T-helper 1 cell treated with Interleukin-12 subunit alpha and Interleukin-12 subunit beta and Interleukin-4 antibody, amounts not matched to agents 30 μg/mL and 1 μg/mL, for 36 hours (primary cell): ENCODE data around the gene CUL2.

Experiments
- H3K27ac Mint-ChIP-seq: one replicate; pipeline ENCODE4 v1.8.0; 2021; ENCODE audit warnings: mild to moderate bottlenecking, mixed read lengths
- H3K27me3 Mint-ChIP-seq: one replicate; pipeline ENCODE4 v1.8.0; 2021; ENCODE audit warnings: low read depth, mixed read lengths
- H3K36me3 Mint-ChIP-seq: one replicate; pipeline ENCODE4 v1.8.0; 2021; ENCODE audit warnings: low read depth, mixed read lengths
- H3K4me1 Mint-ChIP-seq: one replicate; pipeline ENCODE4 v1.8.0; 2021; ENCODE audit warnings: low read depth, mixed read lengths
- H3K4me3 Mint-ChIP-seq: one replicate; pipeline ENCODE4 v1.8.0; 2021; ENCODE audit warnings: mild to moderate bottlenecking, moderate library complexity, mixed read lengths
- H3K9me3 Mint-ChIP-seq: one replicate; pipeline ENCODE4 v1.8.0; 2021; ENCODE audit warnings: mixed read lengths

The CUL2 gene

DNA sequence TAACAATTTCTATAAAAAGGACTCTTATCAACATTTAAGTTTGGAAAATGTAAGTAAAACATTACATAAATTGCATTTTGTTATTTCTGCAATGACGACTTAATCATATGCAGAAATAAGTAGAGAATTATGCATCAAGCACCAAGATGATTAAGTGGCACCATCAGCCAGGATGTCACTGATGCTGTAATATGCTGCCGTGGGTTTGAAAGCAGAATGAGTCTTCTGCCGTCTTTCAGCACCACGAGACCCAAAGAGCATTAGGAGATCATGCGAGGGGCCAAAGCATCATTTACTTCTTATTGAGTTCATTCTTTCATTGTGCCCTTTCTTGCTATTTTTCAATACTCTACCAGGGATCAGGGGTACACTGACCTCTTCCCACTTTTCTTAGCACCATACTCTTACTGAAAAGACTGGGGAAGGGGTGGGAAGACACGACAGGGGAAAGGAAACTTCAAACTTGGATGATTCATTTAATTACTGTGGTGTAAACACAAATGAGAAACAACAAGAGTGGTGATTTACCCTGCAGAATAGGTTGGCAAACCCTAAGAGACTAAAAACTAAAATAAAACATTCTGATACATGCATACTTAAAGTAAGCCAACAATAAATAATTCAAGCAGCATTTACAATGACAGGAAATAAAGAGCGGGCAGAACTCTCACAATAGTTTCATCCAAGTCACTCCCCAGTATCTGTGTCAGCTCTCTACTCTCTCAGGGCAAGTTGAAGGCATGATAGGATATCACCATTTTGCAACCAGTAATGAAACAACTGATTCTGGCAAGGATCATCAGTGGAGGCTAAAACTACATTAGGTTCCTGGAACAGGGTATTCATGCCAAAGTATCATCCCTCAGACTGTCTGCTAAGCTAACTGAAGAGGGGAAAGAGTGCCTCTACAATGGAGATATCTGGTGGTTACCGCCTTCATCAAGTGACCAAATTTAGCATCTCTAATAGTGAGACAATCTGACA lies 70.8 kb downstream of the CUL2 start:
- Mint-ChIP-seq H3K4me3 (no peak overlapping the region), H3K27ac (no peak overlapping the region)

DNA sequence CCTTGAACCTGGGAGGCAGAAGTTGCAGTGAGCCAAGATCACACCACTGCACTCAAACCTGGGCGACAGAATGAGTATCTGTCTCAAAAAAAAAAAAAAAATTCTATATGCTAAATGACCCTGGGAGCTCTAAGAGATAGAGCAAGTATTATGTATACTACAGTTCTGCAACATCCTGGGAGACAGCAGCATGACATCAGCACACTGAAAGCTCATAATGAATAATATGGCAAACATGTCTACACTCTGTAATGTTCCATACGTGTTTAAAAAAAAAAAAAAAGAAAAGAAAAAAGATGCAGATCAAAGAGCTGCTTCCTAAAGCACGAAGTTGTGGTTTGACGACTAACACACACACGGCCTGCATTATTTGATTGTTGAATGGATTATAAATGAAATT lies 72.5 kb downstream of the CUL2 start:
- H3K36me3 Mint-ChIP-seq, result peaks cover 16% of the 10 kb centered on the region

More for the DNA sequence above, 70.8 kb downstream of the CUL2 start:
- no peaks in the 10 kb centered on the region for H3K27me3 Mint-ChIP-seq
- H3K4me1 Mint-ChIP-seq, result peaks cover 8% of the 10 kb centered on the region
- no peaks in the 10 kb centered on the region for H3K9me3 Mint-ChIP-seq
- H3K36me3 Mint-ChIP-seq, result peaks cover 21% of the 10 kb centered on the region

DNA sequence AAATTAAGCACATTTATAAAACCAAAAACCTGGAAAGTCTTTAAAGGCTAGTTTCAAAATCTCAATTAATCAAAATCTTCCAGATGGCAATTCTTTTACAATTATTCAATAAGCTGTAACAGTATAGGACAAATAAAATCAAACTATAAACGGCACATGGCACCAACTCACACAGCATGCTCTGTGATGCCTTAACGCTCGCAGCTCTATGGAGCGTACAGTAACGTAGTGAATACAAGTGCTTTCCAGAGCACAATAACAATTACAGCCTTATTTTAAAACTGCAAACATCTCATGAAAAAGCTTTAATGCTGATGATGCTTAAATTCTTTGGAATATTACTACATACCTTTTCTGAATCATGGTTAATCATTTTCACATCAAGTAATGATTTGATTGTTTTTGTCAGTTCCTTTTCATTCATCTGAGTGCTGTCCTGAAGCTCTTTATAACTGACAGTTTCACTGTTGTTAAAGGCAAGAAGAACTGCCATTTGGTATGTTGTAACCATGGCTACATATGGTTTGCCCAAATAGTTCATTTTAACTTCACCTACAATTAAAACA lies 74.2 kb downstream of the CUL2 start:
- Mint-ChIP-seq H3K4me1 (peaks cover 18% of the 10 kb centered on the region), H3K27me3 (no peaks in the 10 kb centered on the region), H3K36me3 (peaks cover 16% of the 10 kb centered on the region), H3K4me3 (no peak overlapping the region), H3K27ac (no peak overlapping the region), H3K9me3 (no peaks in the 10 kb centered on the region)

More for the DNA sequence above, 72.5 kb downstream of the CUL2 start:
- H3K27ac Mint-ChIP-seq, result no peak overlapping the region
- peaks cover 10% of the 10 kb centered on the region for H3K4me1 Mint-ChIP-seq
- H3K27me3 Mint-ChIP-seq, result no peaks in the 10 kb centered on the region
- no peak overlapping the region for H3K4me3 Mint-ChIP-seq
- no peaks in the 10 kb centered on the region for H3K9me3 Mint-ChIP-seq

DNA sequence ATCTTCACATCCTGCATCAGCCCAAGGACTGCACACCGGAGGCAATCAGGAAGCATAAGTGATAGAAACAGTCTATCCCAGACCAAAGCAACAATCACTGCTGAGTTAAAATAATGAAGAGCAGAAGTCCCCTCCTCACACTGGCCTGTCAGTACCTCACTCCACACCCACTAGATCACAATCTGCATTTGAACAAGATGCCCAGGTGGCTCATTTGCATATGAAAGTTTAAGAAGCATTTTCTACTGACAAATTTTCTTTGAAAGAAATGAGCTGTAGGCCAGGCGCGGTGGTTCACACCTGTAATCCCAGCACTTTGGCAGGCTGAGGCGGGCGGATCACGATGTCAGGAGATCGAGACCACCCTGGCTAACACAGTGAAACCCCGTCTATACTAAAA lies 77.4 kb downstream of the CUL2 start:
- Mint-ChIP-seq H3K4me3 (no peak overlapping the region), H3K36me3 (peaks cover 19% of the 10 kb centered on the region), H3K27ac (peak overlapping the region; percentile 63), H3K4me1 (peaks cover 12% of the 10 kb centered on the region), H3K9me3 (no peaks in the 10 kb centered on the region), H3K27me3 (no peaks in the 10 kb centered on the region)

DNA sequence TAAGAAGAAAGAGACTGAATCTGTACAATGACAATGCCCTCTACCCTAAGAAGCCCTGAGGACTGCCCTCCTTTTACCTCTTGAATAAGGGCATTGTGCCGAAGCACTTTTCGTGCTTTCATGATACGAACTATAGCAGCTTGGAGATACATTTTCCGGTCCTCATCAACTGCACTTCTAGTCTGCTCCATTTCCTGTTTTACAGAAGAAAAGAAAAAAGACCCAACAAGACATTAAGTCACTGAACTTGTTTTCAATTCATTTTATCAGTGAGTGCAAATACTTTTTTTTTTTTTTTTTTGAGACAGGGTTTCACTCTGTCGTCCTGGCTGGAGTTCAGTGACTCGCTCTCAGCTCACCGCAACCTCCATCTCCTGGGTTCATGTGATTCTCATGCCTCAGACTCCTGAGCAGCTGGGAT lies 78.4 kb downstream of the CUL2 start:
- H3K27me3 Mint-ChIP-seq, result no peaks in the 10 kb centered on the region
- H3K27ac Mint-ChIP-seq, result peak overlapping the region; percentile 63
- H3K9me3 Mint-ChIP-seq, result no peaks in the 10 kb centered on the region
- peak overlapping the region; percentile 42 for H3K4me3 Mint-ChIP-seq
- H3K4me1 Mint-ChIP-seq, result peaks cover 10% of the 10 kb centered on the region
- H3K36me3 Mint-ChIP-seq, result peaks cover 16% of the 10 kb centered on the region

DNA sequence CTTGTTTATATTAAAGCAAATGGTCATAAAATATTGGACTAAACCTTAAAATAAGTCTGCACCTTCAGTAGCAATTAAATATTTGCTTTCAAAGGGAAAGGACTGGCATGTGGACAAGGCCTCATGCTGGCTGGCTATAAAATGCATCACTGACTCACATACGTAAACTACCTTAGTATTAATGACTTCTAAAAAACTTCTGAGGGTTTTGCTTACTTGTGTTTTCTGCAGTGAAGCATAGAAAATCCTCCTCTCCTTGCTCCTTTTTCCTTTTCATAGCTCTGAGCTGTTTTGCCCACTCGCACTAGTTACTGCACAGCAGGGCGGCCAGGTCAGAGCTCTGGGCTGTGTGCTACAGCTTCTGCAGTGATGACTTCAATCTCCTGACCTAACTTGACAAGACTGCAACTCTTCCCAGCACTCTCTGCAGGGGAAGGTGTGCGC lies 82.3 kb downstream of the CUL2 start:
- Mint-ChIP-seq H3K27me3 (no peaks in the 10 kb centered on the region), H3K27ac (no peak overlapping the region), H3K4me3 (no peak overlapping the region), H3K9me3 (no peaks in the 10 kb centered on the region), H3K36me3 (peaks cover 17% of the 10 kb centered on the region), H3K4me1 (peaks cover 10% of the 10 kb centered on the region)

DNA sequence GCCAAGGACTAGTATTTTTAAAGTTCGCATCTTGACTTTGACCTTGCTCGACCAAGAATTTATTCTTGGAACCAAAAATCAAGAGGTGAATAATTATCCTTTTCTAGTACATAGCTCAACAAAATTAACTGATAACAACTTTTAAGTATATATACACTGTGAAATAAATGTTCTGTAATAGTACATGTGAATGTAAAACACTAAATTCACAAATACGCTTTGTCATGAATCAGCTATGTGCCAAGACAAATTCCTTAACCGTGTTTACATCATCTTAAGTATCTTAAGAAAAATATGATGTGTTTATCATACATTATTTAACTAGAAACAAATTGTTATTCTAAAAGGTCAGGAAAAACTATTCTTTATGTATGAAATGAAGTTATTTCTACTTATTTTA lies 83.3 kb downstream of the CUL2 start:
- H3K27ac Mint-ChIP-seq, result no peak overlapping the region
- H3K4me1 Mint-ChIP-seq, result peaks cover 2% of the 10 kb centered on the region
- H3K27me3 Mint-ChIP-seq, result no peaks in the 10 kb centered on the region
- no peak overlapping the region for H3K4me3 Mint-ChIP-seq
- no peaks in the 10 kb centered on the region for H3K9me3 Mint-ChIP-seq
- H3K36me3 Mint-ChIP-seq, result peaks cover 10% of the 10 kb centered on the region

DNA sequence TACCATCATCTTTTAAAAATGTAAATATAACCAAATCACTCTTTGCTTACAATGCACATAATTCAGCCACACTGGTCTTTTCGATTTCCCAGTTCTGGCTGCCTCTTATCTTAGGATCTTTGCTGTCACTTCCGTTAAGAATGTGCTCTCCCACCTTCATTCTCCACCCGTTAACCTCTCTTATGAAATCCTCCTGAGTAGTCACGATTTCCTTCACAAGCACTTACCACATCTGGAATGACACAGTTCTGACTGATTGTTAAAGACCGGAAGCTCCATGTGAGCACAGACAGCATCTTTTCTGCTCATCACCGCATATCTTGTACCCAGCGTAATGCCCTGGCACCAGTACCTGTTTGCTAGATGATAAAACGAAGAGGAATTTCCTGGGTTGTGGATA lies 84.3 kb downstream of the CUL2 start:
- H3K36me3 Mint-ChIP-seq, result peaks cover 8% of the 10 kb centered on the region
- no peaks in the 10 kb centered on the region for H3K9me3 Mint-ChIP-seq
- H3K4me1 Mint-ChIP-seq, result no peaks in the 10 kb centered on the region
- no peak overlapping the region for H3K27ac Mint-ChIP-seq
- no peak overlapping the region for H3K4me3 Mint-ChIP-seq
- H3K27me3 Mint-ChIP-seq, result no peaks in the 10 kb centered on the region

DNA sequence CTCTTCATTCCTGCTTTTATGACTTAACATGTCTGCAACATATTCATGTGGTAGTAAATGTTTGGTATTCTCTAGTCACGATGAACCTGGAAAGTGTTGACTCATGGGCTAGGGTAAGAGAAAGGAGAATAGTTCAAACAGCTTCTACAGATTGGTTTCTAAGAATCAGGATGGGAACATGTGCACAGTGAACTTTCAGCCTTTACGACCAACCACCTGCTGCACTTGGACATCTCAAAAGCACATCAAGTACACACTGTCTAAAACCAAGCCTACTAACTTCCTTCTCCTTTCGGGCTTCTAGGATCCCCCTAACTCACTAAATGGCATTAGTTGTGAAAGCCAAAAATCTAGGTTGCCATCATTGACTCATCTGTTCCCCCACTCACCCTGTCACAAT lies 85.5 kb downstream of the CUL2 start:
- H3K4me3 Mint-ChIP-seq, result no peak overlapping the region
- H3K4me1 Mint-ChIP-seq, result no peaks in the 10 kb centered on the region
- H3K27me3 Mint-ChIP-seq, result no peaks in the 10 kb centered on the region
- peaks cover 2% of the 10 kb centered on the region for H3K36me3 Mint-ChIP-seq
- H3K9me3 Mint-ChIP-seq, result no peaks in the 10 kb centered on the region
- no peak overlapping the region for H3K27ac Mint-ChIP-seq

DNA sequence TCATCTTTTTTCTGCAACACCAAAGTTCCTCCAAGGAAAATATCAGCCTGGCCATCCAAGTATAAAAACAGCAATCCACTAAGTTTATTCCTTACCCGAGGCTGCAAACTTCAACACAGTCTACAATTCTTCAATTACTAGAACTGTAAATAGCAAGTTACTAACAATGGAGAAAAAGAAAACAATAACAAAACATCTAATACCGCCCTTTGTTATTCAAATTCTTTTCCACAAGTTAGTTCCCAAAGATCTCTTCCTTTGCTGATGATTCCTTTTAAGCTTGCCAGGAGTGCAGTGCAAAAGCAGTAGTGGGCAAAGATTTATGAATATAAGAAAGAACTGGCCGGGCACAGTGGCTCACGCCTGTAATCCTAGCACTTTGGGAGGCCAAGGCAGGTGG lies 86.2 kb downstream of the CUL2 start:
- H3K4me3 Mint-ChIP-seq, result no peak overlapping the region
- H3K9me3 Mint-ChIP-seq, result no peaks in the 10 kb centered on the region
- H3K27me3 Mint-ChIP-seq, result no peaks in the 10 kb centered on the region
- peaks cover 2% of the 10 kb centered on the region for H3K36me3 Mint-ChIP-seq
- no peak overlapping the region for H3K27ac Mint-ChIP-seq
- H3K4me1 Mint-ChIP-seq, result no peaks in the 10 kb centered on the region

DNA sequence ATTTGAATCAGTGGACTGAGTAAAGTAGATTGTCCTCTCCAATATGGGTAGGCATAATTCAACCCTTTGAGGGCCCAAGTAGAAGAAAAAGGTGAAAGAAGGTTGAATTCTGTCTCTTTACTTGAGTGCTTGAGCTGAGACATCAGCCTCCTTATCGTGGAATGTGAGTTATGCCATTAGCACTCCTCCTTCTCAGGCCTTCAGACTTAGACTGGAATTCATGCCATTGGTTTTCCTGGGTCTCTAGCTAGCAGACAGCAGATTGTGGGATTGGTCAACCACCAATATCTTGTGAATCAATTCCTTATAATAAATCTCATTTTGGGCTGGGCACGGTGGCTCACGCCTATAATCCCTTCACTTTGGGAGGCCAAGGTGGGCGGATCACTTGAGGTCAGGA lies 89.2 kb downstream of the CUL2 start:
- peaks cover 1% of the 10 kb centered on the region for H3K36me3 Mint-ChIP-seq
- H3K4me3 Mint-ChIP-seq, result no peak overlapping the region
- H3K27me3 Mint-ChIP-seq, result no peaks in the 10 kb centered on the region
- no peaks in the 10 kb centered on the region for H3K4me1 Mint-ChIP-seq
- no peak overlapping the region for H3K27ac Mint-ChIP-seq
- no peaks in the 10 kb centered on the region for H3K9me3 Mint-ChIP-seq

DNA sequence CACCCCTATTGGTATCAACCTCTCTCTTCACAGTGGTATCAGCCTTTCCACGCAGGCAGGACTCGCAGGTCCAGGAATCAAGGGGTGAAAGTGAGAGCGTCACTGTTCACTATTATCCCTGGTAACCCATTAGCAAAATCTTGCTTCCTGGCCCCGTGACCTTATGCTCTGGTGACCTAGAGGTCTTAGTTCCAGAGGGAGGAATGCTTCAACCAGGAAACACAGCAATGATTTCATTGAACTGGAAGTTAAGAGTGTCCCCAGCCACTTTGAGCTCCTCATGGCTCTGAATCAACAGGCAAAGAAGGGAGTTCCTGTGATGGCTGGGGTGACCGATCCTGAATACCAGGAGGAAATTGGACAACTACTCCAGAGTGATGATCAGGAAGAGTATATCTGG lies 90.6 kb downstream of the CUL2 start:
- H3K27me3 Mint-ChIP-seq, result no peaks in the 10 kb centered on the region
- no peaks in the 10 kb centered on the region for H3K36me3 Mint-ChIP-seq
- H3K4me3 Mint-ChIP-seq, result no peak overlapping the region
- H3K4me1 Mint-ChIP-seq, result peaks cover 12% of the 10 kb centered on the region
- no peak overlapping the region for H3K27ac Mint-ChIP-seq
- no peaks in the 10 kb centered on the region for H3K9me3 Mint-ChIP-seq

DNA sequence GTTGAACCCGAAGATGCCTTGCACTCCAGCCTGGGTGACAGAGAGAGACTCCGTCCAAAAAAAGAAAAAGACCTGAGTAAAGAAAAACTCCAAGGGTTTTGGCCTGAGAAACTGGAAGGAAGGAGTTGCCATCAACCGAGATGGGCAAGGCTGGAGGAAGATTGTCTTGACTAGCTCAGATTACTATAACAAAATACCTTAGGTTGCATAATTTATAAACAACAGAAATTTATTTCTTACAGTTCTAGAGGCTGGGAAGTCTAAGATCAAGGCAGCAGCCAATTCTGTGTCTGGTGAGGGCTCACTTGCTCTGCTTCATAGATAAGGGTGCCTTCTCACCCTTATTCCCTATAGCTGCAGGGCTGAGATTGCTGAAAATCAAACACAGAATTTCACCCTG lies 91.2 kb downstream of the CUL2 start:
- H3K27me3 Mint-ChIP-seq, result no peaks in the 10 kb centered on the region
- H3K27ac Mint-ChIP-seq, result no peak overlapping the region
- H3K36me3 Mint-ChIP-seq, result no peaks in the 10 kb centered on the region
- peaks cover 17% of the 10 kb centered on the region for H3K4me1 Mint-ChIP-seq
- no peaks in the 10 kb centered on the region for H3K9me3 Mint-ChIP-seq
- H3K4me3 Mint-ChIP-seq, result no peak overlapping the region

DNA sequence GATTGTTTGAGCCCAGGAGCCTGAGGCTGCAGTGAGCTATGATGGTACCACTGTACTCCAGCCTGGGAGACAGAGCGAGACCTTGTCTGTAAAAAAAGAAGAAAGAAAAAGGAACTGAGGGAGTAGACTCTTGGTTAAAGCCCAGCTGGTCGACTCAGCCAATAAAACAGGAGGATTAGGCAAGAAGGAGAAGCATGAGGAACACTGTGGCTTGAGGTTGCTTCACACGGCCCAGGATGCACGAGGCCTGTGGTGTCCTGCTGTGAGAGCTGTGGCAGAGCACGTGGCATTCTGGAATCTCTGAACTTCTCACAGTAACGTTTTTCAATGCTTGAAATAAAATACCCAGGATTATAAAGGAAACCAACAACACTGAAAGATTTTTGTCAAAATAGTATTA lies 93.3 kb downstream of the CUL2 start:
- H3K27ac Mint-ChIP-seq, result no peak overlapping the region
- no peaks in the 10 kb centered on the region for H3K27me3 Mint-ChIP-seq
- H3K36me3 Mint-ChIP-seq, result no peaks in the 10 kb centered on the region
- no peaks in the 10 kb centered on the region for H3K9me3 Mint-ChIP-seq
- H3K4me1 Mint-ChIP-seq, result peaks cover 17% of the 10 kb centered on the region
- no peak overlapping the region for H3K4me3 Mint-ChIP-seq

DNA sequence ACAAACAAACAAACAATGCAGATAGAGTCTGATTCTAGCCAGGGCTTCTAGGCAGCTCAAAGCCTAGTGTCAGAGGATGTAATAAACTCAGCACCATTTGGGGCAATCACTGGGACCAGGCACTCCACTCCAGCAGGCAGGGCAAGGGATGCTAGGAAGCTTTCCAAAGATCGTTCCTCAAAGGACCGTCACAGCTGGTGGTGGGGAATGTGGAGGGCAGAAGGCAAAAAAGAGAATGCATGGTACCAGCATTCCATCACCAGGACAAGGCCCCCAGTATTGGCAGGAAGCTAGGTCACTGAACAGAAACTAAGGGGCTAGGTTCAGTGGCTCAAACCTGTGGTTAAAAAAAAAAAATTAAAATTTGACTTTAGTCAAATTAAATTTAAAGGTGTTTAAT lies 94.2 kb downstream of the CUL2 start:
- Mint-ChIP-seq H3K27me3 (no peaks in the 10 kb centered on the region), H3K4me1 (peaks cover 17% of the 10 kb centered on the region), H3K27ac (no peak overlapping the region), H3K36me3 (no peaks in the 10 kb centered on the region), H3K9me3 (no peaks in the 10 kb centered on the region), H3K4me3 (no peak overlapping the region)
